ENCODE data around the gene RPS19BP1. TPM values are rescaled to one million over a fixed set of nuclear protein-coding genes. Genes with fewer than 3 reads are reported as not detected.
A peak's percentile ranks its signal among the peaks of the same experiment; 100 is the strongest.

The RPS19BP1 gene
- total RNA-seq, 1 experiment from 2014 or later, result 97.2 TPM

DNA sequence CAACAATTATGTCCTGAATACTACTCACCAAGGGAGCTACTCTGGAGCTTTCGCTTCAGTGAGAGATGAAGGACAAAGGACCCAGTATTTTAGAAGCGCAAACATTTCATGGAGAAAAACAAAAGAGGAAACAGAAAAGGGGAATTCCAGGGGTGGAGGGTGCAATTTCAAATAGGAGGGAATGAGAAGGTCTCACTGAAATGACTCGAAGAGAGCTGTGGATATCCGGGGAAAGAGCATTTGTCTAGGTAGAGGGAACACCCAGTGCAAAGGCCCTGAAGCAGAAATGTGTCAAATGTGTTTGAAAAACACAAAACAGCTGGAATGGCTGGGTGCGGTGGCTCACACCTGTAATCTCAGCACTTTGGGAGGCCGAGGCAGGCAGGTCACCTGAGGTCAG is 2.4 kb downstream of the RPS19BP1 start:
- Histone ChIP-seq H3K27ac (ENCODE audit: low read depth, low read length, poor library complexity, severe bottlenecking) (no peak overlapping the region), H3K9me3 (ENCODE audit: low read depth, low read length, poor library complexity, severe bottlenecking) (no peaks in the 10 kb centered on the region), H3K36me3 (ENCODE audit: insufficient read depth, low read length, poor library complexity, severe bottlenecking) (peaks cover 23% of the 10 kb centered on the region), H3K4me1 (ENCODE audit: insufficient read depth, low read length, poor library complexity, severe bottlenecking) (peaks cover 49% of the 10 kb centered on the region), H3K4me3 (ENCODE audit: low read depth, low read length, poor library complexity, severe bottlenecking) (no peak overlapping the region), H3K27me3 (replicated peaks; ENCODE audit: insufficient read depth, low read depth, low read length, poor library complexity) (no peaks in the 10 kb centered on the region)
- DNase-seq (ENCODE audit: low spot score), result no peak
- TF ChIP-seq CTCF (conservative IDR thresholded peaks at IDR 0.05; ENCODE audit: low read depth, low read length) (no peak), EZH2 (IDR thresholded peaks at IDR 0.05; ENCODE audit: borderline replicate concordance, low read depth, low read length, poor library complexity, severe bottlenecking) (no peak)
- intact Hi-C loops (cut with micrococcal nuclease; ENCODE audit: unreplicated experiment), result loop anchor here (2.0 to 10.0 kb wide), 3 partner anchors 359 to 815 kb away; partner anchors contain the start of gene ADSL
- BruUV-seq (replicated peaks), result no TSS peak
- POLR2A ChIA-PET (ENCODE audit: low non-redundant PET), result no interaction called here
- CTCF ChIA-PET, result interaction anchor here (0.7 to 2.1 kb wide), 3 partner anchors 14 to 506 kb away, joined by 3 to 20 read pairs (median 4); no protein-coding TSS in a partner anchor

GRCh38 chr22:39529487-39529851 is 3.1 kb downstream of the RPS19BP1 start:
- intact Hi-C loops (cut with micrococcal nuclease; ENCODE audit: unreplicated experiment), result loop anchor here (5.0 to 10.0 kb wide), 2 partner anchors 135 to 212 kb away; partner anchors contain the start of genes RPL3 and TAB1
- BruUV-seq (replicated peaks), result no TSS peak
- Histone ChIP-seq H3K9me3 (ENCODE audit: low read depth, low read length, poor library complexity, severe bottlenecking) (no peaks in the 10 kb centered on the region), H3K27ac (ENCODE audit: low read depth, low read length, poor library complexity, severe bottlenecking) (no peak overlapping the region), H3K36me3 (ENCODE audit: insufficient read depth, low read length, poor library complexity, severe bottlenecking) (peaks cover 29% of the 10 kb centered on the region), H3K4me1 (ENCODE audit: insufficient read depth, low read length, poor library complexity, severe bottlenecking) (peaks cover 44% of the 10 kb centered on the region), H3K4me3 (ENCODE audit: low read depth, low read length, poor library complexity, severe bottlenecking) (no peak overlapping the region), H3K27me3 (replicated peaks; ENCODE audit: insufficient read depth, low read depth, low read length, poor library complexity) (no peaks in the 10 kb centered on the region)
- DNase-seq (ENCODE audit: low spot score), result no peak
- TF ChIP-seq CTCF (conservative IDR thresholded peaks at IDR 0.05; ENCODE audit: low read depth, low read length), result no peak; the same call in 1 of the 2 replicates
- TF ChIP-seq EZH2 (IDR thresholded peaks at IDR 0.05; ENCODE audit: borderline replicate concordance, low read depth, low read length, poor library complexity, severe bottlenecking), result no peak
- ChIA-PET CTCF (interaction anchor here (0.6 to 2.1 kb wide), 13 partner anchors 27 to 760 kb away, joined by 3 to 26 read pairs (median 5); partner anchors contain the start of genes MIEF1, SYNGR1 and TAB1), POLR2A (ENCODE audit: low non-redundant PET) (interaction anchor here (0.6 to 0.7 kb wide), 2 partner anchors 210 to 358 kb away, joined by 3 to 5 read pairs; partner anchors contain the start of gene RPL3)

GRCh38 chr22:39528681-39529486 is 3.7 kb downstream of the RPS19BP1 start:
- DNase-seq (ENCODE audit: low spot score), result peak; percentile 95
- CTCF ChIA-PET, result interaction anchor here (0.6 to 2.1 kb wide), 18 partner anchors 9 to 760 kb away, joined by 3 to 26 read pairs (median 5); partner anchors contain the start of genes ATF4, MIEF1, SYNGR1 and TAB1
- intact Hi-C loops (cut with micrococcal nuclease; ENCODE audit: unreplicated experiment), result loop anchor here (5.0 to 10.0 kb wide), 2 partner anchors 134 to 212 kb away; partner anchors contain the start of genes RPL3 and TAB1
- peaks cover 41% of the 10 kb centered on the region for H3K4me1 ChIP-seq (ENCODE audit: insufficient read depth, low read length, poor library complexity, severe bottlenecking)
- peak overlapping the region; percentile 24 for H3K27ac ChIP-seq (ENCODE audit: low read depth, low read length, poor library complexity, severe bottlenecking)
- no peak overlapping the region for H3K4me3 ChIP-seq (ENCODE audit: low read depth, low read length, poor library complexity, severe bottlenecking)
- POLR2A ChIA-PET (ENCODE audit: low non-redundant PET), result interaction anchor here (0.6 to 0.7 kb wide), 2 partner anchors 210 to 358 kb away, joined by 3 to 5 read pairs; partner anchors contain the start of gene RPL3
- H3K9me3 ChIP-seq (ENCODE audit: low read depth, low read length, poor library complexity, severe bottlenecking), result no peaks in the 10 kb centered on the region
- no TSS peak for BruUV-seq (replicated peaks)
- no peaks in the 10 kb centered on the region for H3K27me3 ChIP-seq (replicated peaks; ENCODE audit: insufficient read depth, low read depth, low read length, poor library complexity)
- peak; percentile 99 for TF ChIP-seq CTCF (conservative IDR thresholded peaks at IDR 0.05; ENCODE audit: low read depth, low read length)
- no peak for TF ChIP-seq EZH2 (IDR thresholded peaks at IDR 0.05; ENCODE audit: borderline replicate concordance, low read depth, low read length, poor library complexity, severe bottlenecking)
- H3K36me3 ChIP-seq (ENCODE audit: insufficient read depth, low read length, poor library complexity, severe bottlenecking), result peaks cover 35% of the 10 kb centered on the region
